ENCODE results near the gene PPDPF.

- TF ChIP-seq, protein P1, sequence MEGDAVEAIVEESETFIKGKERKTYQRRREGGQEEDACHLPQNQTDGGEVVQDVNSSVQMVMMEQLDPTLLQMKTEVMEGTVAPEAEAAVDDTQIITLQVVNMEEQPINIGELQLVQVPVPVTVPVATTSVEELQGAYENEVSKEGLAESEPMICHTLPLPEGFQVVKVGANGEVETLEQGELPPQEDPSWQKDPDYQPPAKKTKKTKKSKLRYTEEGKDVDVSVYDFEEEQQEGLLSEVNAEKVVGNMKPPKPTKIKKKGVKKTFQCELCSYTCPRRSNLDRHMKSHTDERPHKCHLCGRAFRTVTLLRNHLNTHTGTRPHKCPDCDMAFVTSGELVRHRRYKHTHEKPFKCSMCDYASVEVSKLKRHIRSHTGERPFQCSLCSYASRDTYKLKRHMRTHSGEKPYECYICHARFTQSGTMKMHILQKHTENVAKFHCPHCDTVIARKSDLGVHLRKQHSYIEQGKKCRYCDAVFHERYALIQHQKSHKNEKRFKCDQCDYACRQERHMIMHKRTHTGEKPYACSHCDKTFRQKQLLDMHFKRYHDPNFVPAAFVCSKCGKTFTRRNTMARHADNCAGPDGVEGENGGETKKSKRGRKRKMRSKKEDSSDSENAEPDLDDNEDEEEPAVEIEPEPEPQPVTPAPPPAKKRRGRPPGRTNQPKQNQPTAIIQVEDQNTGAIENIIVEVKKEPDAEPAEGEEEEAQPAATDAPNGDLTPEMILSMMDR (IDR thresholded peaks at IDR 0.05): no peak
- TF ChIP-seq EP300 (IDR thresholded peaks at IDR 0.05) (no peak), POLR2A (IDR thresholded peaks at IDR 0.05) (no peak), POLR2AphosphoS5 (IDR thresholded peaks at IDR 0.05) (no peak)
Measured at GRCh38 chr20:63561624-63562396, 41.2 kb downstream of the PPDPF start.

Measured in suprapubic skin (tissue), 4 donors.